ENCODE measurements around the gene DUSP6.

Gene DUSP6

GRCh38 chr12:89373763-89374572 is 21.7 kb upstream of the DUSP6 start:
- DNase-seq (ENCODE audit: low read depth): no peak

- no peak for DNase-seq (ENCODE audit: low read depth)
Measured at GRCh38 chr12:89372584-89373370, 20.5 kb upstream of the DUSP6 start.

GRCh38 chr12:89370850-89371249 is 18.5 kb upstream of the DUSP6 start:
- no peak for DNase-seq (ENCODE audit: low read depth)

GRCh38 chr12:89370421-89370831 is 18.1 kb upstream of the DUSP6 start:
- no peak for DNase-seq (ENCODE audit: low read depth)

GRCh38 chr12:89369166-89369565 is 16.9 kb upstream of the DUSP6 start:
- DNase-seq (ENCODE audit: low read depth): no peak

- DNase-seq (ENCODE audit: low read depth): no peak
Measured at GRCh38 chr12:89368391-89368790, 16.1 kb upstream of the DUSP6 start.

- DNase-seq (ENCODE audit: low read depth): no peak
Measured at GRCh38 chr12:89366676-89367364, 14.5 kb upstream of the DUSP6 start.

GRCh38 chr12:89364631-89365030 is 12.3 kb upstream of the DUSP6 start:
- no peak for DNase-seq (ENCODE audit: low read depth)

- no peak for DNase-seq (ENCODE audit: low read depth)
Measured at GRCh38 chr12:89364058-89364457, 11.8 kb upstream of the DUSP6 start.

GRCh38 chr12:89363582-89363981 is 11.3 kb upstream of the DUSP6 start:
- DNase-seq (ENCODE audit: low read depth): no peak

GRCh38 chr12:89363084-89363483 is 10.8 kb upstream of the DUSP6 start:
- no peak for DNase-seq (ENCODE audit: low read depth)

- DNase-seq (ENCODE audit: low read depth): no peak
Measured at GRCh38 chr12:89359615-89360014, 7.3 kb upstream of the DUSP6 start.

GRCh38 chr12:89358805-89359204 is 6.5 kb upstream of the DUSP6 start:
- DNase-seq (ENCODE audit: low read depth): no peak

GRCh38 chr12:89357297-89357730 is 5.0 kb upstream of the DUSP6 start:
- DNase-seq (ENCODE audit: low read depth): no peak

- no peak for DNase-seq (ENCODE audit: low read depth)
Measured at GRCh38 chr12:89356069-89356665, 3.9 kb upstream of the DUSP6 start.

- DNase-seq (ENCODE audit: low read depth): no peak
Measured at GRCh38 chr12:89355243-89356068, 3.2 kb upstream of the DUSP6 start.

GRCh38 chr12:89354612-89355067 is 2.3 kb upstream of the DUSP6 start:
- DNase-seq (ENCODE audit: low read depth): no peak

GRCh38 chr12:89353823-89354611 is 1.7 kb upstream of the DUSP6 start:
- DNase-seq (ENCODE audit: low read depth): peak; percentile 53

GRCh38 chr12:89353188-89353822 is 1.0 kb upstream of the DUSP6 start:
- no peak for DNase-seq (ENCODE audit: low read depth)

- DNase-seq (ENCODE audit: low read depth): no peak
Measured at GRCh38 chr12:89352242-89352491, 134 bp downstream of the DUSP6 start.

Measured in stimulated activated CD4-positive, alpha-beta T cell treated with anti-CD3 and anti-CD28 coated beads, Interleukin-2, amount 100 ng/mL, for 4 hours (primary cell).